GM18511 (cell line): Measurements from ENCODE around the gene SLC13A1.
"Not testable (repeated sequence)": the region's sequence is repeated elsewhere in the genome, so short reads cannot be mapped to it uniquely, and the experiment has no call there.

Experiments used
- ATAC-seq: cut with Tn5 transposase; IDR thresholded peaks from one replicate; pipeline ENCODE4 v1.9.1; 2021; ENCODE audit warnings: mild to moderate bottlenecking, moderate library complexity; ENCODE audit not compliant: unreplicated experiment

Gene SLC13A1

DNA sequence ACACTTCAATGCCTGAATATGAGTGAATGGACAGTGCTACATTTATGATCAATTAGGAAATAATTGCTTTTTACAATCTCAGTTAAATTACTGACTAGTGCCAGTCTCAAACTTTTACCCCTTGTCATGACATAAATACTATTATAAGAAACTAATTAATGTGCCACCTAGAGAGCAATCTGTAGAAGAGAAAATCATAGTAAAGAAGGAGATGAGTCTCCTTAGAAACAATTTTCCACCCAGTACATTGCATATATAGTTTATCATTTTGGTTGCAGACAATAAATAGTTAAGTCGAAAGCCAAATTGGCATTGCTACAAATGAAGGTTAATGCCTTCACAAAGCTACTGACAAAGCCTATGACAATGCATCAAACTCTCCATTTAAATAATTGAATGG, 68.6 kb downstream of the SLC13A1 start:
- no peak for ATAC-seq

DNA sequence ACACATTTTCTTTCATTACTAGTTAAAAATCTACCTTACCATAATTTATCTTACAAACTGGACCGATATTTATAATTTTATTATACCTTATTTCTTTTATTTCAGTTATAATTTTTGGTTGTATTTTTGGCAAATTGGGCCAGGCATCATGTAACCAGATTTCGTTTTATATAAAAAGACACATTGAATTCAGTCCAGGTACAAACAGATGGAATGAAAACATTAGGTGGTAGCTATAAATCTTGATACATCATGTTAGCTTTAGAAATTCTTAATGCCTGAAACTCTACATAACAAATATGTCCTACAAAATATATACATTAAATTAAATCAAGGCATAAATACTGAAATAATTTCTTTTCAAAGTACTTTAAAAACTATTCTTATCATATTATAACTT, 73.1 kb downstream of the SLC13A1 start:
- no peak for ATAC-seq

DNA sequence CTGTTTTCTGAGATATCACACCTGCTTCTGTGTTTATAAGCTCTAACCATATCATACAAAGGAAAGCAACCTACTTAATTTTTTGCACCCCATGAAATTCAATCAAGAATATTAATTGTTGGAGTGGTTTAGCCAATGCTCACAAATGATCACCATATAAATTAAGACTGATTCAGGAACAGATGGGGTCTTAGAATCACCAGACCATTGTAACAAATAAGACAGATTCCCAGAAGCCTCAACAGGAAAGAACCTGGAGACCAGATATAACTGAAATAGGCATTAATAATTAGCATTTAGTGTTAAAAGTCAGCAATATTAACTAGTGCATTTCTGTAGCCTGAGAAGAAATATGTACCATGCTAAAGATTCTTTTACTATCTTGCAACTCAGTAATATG, 73.6 kb downstream of the SLC13A1 start:
- no peak for ATAC-seq

DNA sequence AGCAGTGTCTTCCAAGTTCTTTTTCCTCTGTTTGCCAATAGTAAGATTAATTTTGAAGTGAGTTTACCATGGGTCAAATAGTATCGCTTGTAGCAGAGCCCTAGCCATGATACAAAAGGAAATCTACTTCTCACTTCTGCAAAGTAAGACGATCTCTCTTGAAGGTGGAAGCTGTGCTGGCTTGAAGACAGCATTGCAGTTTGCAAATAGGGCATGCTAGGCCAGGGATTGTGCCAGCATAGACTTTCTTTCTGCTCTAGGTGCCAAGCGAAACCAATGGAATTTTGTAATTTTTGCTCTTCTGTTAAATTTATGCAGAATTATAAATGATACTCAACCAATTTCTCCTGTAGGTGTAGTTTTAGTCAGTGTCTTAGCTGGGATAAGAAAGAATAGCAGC, 74.5 kb downstream of the SLC13A1 start:
- no peak for ATAC-seq

DNA sequence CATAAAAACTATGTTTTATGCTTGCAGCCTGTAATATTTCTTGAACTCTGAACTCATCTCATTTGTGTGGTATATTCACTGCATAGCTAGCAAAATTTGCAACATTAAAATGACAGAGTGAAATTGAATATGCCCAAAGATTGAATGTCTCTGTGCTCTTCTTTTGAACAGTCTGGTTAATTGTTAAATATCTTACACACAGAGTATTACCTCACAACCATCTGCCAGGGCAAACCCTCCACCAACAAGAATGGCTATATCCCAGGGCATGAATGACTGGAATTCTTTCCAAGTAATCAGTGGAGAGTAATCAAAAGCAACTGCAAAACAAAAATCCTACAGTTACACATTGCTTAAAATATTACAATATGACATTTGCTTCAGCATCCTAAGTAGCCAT, 76.9 kb downstream of the SLC13A1 start:
- no peak for ATAC-seq

DNA sequence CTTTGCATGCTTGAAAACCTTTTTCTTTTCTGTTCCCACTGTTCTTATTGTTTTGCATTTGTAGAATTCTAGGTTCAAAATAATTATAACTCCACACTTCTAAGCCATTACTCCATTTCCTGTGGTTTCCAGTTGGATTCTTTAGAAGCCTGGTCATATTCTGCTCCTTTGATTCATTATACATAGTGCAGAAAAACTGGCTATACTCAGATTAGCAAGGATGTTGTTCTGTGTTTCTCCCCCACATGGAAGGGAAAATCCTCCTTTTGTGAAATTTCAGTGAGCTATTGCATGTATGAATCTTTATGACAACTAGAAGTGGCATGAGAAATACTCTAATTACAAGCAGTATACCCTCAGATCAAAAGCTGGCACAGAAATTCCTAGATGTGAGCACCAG, 79.5 kb downstream of the SLC13A1 start:
- ATAC-seq = no peak

DNA sequence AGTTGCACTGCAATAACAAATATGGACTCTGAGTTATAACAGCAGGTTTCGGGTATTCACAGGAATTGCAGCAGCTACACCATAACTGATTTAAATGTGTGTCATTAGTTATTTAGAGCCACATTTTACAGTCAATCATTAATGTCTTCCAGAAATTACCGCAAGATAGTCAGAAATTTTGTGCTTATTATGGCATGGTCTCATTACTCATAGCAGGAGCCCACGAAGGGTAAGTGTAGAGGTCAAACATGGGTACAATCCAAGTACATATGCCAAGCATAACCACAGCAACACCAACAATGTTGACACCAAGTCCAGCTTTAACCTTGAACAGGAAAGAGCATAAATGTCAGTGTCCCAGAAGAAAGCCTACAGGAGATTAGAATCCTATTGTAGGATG, 84.4 kb downstream of the SLC13A1 start:
- ATAC-seq = no peak

DNA sequence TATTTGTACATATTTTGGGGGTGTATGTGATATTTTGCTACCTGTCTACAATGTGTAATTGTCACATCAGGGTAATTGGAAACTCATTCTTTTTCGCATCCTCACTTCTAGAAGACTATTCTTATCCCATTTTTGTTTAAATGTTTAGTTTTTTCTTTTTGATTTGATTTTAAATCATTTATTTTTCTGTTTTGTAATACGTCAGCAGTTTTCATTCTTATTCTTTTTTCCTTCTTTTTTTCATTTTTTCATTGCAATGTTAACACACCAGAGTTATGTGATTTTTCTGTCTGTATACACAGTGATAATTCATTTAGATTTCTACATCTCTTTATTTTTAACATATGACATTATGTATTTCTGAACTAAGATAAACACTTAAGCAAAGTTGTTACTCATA, 85.5 kb downstream of the SLC13A1 start:
- ATAC-seq = no peak

DNA sequence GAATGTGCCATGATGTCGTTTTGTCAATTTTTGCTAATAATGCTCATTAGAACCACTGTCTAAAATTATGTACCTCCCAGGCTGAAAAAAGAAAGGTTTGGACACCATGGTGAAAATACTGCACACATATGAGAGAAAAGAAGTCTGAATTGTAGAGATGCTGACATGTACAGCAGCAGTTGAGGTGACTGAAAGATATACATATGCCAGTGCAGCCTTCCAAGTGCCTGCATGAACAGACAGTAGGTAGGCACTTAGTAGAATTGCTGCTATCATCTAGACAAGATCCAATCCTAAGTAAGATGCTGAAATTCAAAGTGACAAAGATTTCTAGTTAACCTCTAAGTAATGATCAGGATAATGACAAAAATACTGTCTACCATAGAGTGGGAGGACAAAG, 86.9 kb downstream of the SLC13A1 start:
- no peak for ATAC-seq

DNA sequence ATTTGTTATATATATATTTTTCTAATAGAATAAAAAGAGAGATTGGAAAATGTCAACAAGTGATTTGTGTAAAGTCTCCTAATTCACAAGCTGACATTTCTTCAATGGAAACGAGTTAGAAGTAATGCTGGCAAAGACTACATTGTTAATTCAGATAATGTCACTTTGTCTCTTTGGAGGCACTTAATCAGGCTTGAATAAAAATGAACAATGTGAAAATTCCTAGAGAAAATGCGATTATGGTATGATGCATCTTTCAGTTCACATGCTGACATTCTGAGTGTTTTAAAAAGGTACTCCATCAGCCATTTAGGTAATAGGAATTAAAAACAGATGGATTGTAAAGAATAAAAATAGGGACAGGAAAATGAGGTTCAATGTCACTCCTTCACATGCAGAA, 100.1 kb downstream of the SLC13A1 start:
- ATAC-seq = no peak

DNA sequence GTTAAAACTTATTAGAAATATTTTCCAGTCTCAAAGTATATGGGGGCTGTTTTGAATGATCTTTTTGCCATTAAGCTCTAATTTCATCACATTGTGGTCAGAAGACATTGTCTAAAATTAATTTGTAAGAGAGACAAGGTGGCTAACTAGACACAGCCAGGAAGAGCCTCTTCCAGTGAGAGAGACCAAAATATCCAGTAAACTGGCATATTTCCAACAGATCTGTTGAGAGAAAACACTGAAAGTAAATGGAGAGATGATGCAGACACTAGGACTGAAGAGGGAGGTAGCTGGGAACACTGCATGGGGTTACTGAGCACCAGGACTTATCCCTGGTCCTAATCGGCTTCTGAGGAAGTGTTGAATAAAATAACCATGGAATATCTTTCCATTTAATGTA, 102.8 kb downstream of the SLC13A1 start:
- no peak for ATAC-seq

DNA sequence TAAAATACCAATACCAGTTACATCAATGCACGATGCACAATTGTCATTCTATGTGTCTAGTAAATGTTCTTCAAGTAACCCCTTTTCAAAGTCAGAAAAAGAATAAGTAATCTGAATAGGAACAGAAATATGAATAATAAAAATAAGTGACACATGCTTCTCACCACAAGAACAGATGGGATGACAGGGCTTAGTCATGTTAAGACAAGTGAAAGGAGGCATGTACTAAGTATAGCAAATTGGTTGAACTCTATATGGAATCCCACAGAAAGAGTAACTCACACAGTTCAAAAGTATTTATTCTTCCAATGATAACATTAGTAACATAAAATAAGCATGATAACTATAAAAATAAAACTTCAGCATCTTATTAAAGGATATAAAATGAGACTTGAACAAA, 103.3 kb downstream of the SLC13A1 start:
- ATAC-seq = no peak

DNA sequence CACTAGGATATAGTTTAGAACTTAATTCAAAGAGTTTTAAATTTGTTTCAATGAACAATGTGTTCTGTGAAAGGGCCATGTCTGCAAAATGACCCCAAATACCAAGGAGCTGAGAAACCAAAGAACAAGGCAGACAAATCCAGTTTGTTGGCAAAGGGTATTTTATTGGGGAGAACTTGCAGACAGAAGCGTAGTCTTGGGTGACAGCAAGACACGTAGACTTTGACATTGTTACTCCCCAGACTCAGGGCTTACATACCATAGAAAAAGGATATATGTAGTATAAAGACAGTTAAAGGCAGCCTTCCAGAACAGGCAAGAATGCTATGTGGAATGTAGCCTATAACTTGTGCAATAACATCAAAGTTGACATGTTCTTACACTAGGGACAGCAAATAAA, 109.3 kb downstream of the SLC13A1 start:
- no peak for ATAC-seq

DNA sequence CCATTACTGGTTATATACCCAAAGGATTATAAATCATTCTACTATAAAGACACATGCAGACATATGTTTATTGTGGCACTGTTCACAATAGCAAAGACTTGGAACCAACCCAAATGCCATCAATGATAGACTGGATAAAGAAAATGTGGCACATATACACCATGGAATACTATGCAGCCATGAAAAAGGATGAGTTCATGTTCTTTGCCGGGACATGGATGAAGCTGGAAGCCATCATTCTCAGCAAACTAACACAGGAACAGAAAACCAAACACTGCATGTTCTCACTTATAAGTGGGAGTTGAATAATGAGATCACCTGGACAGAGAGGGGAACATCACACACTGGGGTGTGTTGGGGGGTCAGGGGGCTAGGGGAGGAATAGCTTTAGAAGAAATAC, 112.9 kb downstream of the SLC13A1 start:
- not testable (repeated sequence) for ATAC-seq

DNA sequence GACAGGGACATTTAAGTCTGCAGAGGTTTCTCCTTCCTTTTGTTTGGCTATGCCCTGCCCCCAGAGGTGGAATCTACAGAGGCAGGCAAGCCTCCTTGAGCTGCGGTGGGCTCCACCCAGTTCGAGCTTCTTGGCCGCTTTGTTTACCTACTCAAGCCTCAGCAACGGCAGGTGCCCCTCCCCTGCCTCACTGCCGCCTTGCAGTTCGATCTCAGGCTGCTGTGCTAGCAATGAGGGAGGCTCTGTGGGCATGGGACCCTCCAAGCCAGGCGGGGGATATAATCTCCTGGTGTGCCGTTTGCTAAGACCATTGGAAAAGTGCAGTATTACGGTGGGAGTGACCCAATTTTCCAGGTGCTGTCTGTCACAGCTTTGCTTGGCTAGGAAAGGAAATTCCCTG, 114.9 kb downstream of the SLC13A1 start:
- not testable (repeated sequence) for ATAC-seq

DNA sequence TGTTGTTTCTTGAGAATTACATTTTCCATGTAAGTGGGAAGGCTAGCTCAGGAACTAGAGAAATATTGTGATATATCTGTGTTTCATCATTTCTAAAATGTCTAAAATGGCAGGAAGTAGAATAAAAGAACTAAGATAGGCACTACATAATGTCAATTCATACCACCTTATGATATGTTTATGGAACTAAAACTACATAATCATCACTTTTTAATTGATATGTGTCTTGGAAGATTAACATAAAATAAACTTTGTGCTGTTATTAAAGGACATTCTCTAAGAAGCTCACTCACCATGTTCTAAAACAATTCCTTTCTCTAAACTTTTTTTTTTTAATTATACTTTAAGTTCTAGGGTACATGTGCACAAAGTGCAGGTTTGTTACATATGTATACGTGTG, 120.7 kb downstream of the SLC13A1 start:
- no peak for ATAC-seq

DNA sequence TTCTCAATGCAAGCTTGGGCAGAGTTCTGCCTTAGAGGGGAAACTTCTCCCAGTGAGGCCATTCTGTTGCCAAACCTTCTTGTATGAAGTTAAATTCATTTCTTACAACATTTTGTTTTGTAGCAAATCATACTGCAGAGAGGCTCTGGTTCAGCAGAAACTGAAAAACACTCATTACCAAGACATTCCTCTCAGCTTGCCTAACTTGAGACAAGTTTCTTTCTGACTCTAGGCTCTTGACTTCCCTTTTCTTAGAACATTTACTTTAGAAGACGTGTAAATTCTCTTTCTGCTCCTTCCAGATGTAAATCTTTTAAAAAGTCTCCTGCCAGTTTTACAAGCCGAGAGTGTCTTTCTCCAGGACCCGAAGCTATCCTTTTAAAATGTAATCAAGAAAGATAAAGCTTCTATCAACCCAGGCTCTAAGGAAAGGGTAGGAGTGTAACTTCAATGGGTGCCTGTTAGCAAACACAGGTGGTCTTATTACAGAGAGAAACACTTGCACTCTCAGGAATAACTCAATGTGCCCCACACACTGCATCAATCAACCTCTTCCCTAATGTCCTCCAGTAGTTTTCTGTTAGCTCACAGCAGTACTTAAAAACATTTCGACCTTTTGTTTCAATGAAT, 123.8 kb downstream of the SLC13A1 start:
- peak; percentile 68 for ATAC-seq

DNA sequence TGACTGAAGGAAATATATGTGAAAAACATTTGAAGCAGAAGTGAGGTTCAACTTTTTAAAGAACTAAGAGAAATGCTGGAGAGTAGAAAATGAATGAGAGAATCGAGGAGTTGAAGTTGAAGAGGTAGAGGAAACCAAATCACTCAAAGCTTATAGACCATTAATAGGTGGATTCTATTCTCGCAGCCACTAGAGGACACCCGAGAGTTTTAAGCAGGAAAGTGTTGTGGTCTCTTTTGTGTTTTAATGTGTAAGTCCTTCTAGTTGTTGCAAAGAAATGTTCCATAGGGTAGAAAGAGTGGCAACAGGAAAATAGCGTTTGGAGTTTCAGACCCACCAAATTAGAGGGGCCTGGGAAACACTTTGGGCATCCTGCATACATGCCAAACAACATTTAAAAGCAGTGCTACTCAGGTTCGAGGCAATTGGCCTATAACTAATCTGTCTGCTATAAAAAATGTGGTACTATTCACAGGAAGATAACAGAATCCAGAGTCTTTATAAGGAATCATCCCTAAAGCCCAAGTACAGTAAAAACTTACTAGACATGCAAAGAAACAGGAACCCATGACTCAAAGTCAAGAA, 129.0 kb downstream of the SLC13A1 start:
- no peak for ATAC-seq

DNA sequence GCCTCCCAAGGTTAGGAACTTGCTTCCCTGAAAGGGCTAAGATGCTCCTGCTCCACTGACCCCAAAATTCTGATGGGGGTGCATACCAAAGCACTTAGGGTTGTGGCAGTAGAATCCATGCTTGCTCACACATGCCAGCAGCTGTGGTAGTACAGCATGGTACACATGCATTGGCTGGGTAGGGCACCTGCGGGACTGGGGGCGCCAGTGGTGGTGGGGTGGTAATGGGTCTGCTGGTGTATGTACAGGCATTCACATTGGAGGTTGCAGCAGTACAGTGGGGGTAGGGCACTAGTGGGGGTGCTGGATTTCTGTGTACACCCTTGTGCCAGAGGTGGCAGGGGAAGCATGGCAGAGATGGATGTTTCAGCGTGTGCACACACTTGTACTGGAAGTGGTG, 132.0 kb downstream of the SLC13A1 start:
- no peak for ATAC-seq
